ENCODE measurements around the gene MSI2.

The MSI2 gene

GRCh38 chr17:57344261-57344660, 87.9 kb downstream of the MSI2 start:
- DNase-seq (ENCODE audit: low read depth): no peak

GRCh38 chr17:57349541-57350247, 93.4 kb downstream of the MSI2 start:
- no peak for DNase-seq (ENCODE audit: low read depth)

DNA sequence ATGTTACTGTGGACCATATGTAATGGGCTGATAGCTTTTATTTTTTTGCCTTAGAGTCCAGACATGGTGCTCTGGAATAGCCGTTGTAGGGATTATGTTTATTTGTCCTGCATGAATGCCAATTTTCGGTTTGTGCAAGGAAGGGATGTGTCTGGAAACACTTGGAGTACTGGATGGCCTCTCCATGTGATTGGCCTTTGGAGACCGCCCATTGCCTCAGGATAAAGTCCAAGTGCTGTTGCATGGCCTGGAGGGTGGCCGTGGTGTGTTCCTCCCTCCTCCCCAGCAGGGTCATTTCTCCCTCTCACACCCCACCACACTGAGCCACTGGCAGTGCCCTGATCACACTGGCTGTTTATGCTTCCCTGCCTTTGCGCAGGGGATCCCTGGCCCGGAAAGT, 93.9 kb downstream of the MSI2 start:
- no peak for DNase-seq (ENCODE audit: low read depth)

DNA sequence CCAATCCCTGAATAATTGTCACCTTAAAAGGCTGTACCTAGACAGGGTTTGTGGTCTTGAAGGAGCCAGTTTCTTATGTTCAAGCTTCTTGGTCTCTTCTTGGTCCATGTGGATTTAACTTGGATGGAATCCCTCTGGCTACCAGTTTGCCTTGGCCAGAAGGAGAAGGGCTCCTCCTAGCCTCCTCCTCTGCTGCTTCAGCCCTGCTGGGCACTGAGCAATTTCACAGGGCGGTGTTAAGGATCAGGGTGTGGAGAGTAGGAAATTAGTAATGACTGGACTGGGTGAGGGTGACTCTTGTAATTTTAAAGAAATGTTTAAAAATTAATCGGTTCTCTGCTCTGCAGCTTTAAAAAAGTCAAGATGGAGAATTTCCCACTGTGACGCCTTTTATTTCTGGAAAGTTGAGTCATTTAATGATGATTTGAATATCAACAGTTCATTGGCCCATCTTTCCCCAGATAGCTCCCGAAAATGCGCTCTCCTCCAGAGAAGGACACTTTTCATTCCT, 96.4 kb downstream of the MSI2 start:
- no peak for DNase-seq (ENCODE audit: low read depth)

DNA sequence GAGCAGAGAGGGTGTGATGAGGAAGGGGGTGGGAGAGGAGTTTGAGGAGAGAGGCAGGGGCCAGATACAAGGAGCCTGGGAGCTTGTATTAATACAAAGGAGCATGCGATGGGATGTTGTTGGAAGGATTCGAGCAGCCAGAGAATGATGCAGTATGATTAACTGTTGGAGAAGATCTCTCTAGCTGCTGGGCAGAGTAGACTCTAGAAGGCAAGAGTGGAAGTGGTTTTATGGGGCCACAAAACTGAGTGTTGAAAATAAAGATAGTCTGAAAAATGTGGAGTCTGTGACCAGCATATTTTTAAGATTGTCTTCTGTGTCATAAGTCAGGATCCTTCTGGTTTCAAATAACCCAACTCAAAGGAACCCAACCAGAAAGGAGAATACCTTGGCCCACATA, 98.3 kb downstream of the MSI2 start:
- no peak for DNase-seq (ENCODE audit: low read depth)

GRCh38 chr17:57355090-57355859, 99.0 kb downstream of the MSI2 start:
- DNase-seq (ENCODE audit: low read depth): no peak

- no peak for DNase-seq (ENCODE audit: low read depth)
Observed at GRCh38 chr17:57356153-57356718, 99.9 kb downstream of the MSI2 start.

- DNase-seq (ENCODE audit: low read depth): no peak
Observed at GRCh38 chr17:57356719-57357391, 100.5 kb downstream of the MSI2 start.

DNA sequence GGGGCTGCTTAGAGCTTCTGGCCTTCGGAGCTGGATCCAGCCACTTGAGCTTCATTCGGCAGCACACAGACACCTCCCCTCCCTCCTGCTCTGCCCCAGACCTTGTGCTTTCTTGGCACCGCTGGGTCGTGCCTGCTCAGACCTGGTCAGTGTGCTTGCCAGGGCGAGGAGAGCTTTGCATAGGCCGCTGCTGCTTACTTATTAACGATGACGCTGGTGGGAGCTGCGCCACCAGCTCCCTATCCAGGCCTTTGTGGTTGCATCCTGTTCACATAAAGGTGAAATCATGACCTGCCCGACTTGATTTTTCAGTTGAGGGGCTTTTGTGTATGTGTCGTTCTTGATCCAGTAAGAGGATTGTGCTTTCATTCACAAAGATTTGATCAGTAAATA, 101.1 kb downstream of the MSI2 start:
- no peak for DNase-seq (ENCODE audit: low read depth)

GRCh38 chr17:57357830-57358430, 101.6 kb downstream of the MSI2 start:
- DNase-seq (ENCODE audit: low read depth): no peak

DNA sequence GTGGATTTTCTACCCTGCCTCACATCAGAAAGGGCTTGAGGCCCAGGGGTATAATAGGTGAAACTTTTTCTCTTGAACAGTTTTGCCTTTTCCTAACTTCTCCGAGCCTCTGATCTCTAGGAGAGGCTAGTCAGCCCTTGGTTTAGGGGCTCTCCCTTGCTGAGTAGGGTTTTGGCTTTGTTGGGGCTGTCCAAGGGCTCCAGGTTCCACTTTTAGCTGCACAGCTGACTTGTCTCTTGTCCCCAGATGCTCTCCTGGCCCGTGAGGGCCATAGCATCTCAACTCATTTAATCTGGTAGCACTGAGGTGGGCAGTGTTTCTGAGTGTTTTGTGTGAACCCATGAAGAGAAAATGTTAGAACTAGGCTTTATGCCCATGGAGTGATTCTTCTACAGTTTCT, 103.9 kb downstream of the MSI2 start:
- DNase-seq (ENCODE audit: low read depth): no peak

DNA sequence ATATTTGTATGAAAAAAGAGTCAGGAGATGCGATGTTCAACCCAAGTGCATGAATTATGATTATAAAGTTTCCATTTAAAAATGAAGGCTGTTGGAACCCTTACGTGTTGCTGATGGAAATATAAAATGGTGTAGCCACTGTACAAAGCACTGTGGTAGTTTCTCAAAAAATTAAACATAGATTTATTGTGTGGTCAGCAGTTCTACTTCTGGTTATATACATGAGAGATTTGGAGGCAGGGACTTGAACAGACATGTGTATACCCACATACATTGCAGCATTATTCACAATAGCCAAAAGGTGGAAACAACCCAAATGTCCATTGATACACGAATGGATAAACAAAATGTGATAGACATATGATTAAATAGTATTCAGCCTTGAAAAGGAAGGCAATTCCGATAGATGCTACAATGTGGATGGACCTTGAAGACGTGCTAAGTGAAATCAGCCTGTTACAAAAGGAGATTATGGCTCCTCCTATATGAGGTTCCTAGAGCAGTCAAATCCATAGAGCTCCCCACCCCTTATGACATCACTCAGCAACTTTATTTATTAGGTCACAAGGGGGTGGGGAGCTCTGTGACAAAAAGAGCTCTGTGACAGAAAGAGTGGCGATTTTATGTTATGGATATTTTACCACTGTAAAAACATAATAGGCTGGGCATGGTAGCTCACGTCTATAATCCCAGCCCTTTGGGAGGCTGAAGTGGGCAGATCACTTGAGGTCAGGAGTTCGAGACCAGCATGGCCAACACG, 106.7 kb downstream of the MSI2 start:
- DNase-seq (ENCODE audit: low read depth): no peak

GRCh38 chr17:57363580-57363979, 107.3 kb downstream of the MSI2 start:
- DNase-seq (ENCODE audit: low read depth): no peak

GRCh38 chr17:57363998-57364643, 107.8 kb downstream of the MSI2 start:
- DNase-seq (ENCODE audit: low read depth): no peak

- no peak for DNase-seq (ENCODE audit: low read depth)
Observed at GRCh38 chr17:57365420-57365819, 109.1 kb downstream of the MSI2 start.

DNA sequence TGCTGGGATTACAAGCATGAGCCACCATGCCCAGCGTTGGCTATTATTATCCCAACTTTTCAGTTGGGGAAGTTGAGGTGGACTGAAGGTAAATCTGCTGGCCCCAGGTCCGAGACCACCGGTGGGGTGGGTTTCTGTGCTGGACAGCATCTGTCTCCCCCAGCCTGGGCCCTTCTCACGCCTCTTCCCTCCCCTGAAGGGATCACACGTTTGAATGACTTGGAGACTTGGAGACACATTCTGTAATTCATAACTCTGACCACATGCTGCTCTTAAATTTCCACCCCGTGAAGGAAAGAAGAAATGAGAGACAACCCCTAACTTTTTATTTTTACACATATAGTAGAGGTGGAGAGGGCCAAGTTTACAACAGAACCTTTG, 109.8 kb downstream of the MSI2 start:
- no peak for DNase-seq (ENCODE audit: low read depth)

DNA sequence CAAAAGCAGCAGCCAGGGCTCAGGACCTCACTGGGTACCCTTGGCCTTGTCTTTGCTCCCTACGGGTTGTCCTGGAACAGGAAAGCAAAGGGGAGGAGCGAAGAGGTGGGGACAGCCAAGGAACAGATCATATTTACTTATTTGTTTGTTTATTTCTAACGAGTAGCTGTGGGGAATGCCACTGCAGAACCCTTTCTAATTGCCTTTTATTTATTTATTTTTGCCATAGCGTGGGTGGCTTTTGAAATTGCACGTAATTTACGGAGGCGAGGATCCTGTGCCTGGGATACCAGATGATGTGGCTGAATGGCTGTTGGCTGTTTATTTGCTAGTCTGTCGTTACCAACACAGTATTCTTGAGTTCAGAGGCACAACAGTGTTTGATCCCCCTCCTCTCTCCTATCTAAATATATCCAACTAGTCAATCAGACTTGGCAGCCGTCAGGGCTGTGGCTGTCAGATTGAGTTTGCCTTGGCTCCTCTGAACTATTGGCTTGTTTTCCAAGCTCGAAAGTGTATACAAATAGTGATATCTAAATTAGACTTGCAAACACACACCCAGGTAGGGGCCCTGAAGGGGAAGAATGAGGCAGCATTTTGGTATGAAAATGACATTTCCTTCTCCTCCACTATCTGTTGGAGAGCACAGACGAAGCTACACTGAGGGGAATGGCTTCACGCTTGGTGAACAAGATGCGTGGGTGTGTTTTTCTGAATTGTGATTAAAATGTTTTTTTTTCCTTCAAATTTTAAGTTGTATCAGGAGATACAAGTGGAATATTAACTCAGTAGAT, 110.4 kb downstream of the MSI2 start:
- DNase-seq (ENCODE audit: low read depth): no peak

DNA sequence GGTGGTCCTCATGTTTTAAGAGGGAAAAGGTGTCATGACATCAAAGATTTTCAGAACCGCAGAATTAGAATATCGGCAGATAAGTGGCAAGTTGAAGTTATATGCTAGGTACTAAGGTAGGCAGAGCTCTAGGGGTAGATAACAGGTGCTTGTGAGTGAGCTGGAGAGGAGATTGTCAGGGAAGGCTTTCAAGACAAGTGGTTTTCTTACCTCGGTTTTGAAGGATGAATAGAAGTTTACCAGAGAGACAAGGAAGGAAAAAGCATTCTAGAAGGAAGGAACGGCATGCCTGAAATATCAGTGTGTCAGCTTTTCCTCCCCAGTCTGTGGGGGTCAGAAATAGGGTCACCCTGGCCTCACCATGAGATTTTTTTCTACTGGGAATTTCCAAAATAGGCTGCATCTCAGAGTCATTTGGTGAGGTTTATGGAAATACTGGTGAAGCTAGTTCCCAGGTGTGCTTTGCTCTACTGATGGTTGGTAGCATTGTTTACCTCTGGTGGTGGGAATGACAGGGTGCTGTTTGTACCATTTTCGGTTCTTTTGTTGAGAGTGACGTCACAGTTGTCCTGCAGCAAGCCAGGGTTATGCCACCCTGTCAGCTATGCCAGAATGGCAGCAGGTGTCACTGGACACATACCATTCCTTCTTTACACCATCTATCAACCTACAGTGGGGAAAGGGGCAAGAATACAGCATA, 112.5 kb downstream of the MSI2 start:
- no peak for DNase-seq (ENCODE audit: low read depth)

DNA sequence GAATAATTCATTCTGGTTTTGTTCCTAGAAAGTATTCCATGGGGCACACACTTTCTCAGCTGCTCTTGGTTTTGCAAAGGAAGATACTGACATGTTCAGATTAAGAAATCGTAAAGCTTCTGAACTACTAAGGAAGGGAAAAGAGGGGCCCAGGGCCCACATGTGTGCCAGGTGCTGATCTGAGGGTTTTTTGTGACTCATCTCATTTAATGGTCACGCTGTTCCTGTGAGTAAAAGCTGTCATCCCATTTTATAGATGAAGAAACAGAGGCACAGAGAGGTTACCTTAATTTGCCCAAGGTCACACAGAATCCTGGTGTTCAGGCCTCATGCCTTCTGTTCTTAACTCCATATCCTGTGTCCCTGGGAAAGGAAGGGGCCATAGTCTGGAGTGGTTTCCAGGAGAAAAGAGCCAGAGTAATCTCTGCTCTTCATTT, 113.2 kb downstream of the MSI2 start:
- no peak for DNase-seq (ENCODE audit: low read depth)
